Astrocyte of the spinal cord (primary cell): ENCODE results near the gene ECM1.

Experiments
- DNase-seq: peaks from one replicate; pipeline ENCODE4 v3.0.0; 2011; ENCODE audit warnings: low read depth, low spot score
- H3K4me3 ChIP-seq: 2 replicates; pipeline ENCODE4 v1.5.1; 2011; ENCODE audit warnings: low read depth, mild to moderate bottlenecking, low read length, moderate library complexity
- in situ Hi-C: cut with HindIII; loops from 2 replicates; pipeline ENCODE4 v1.10.0; 2017; ENCODE audit warnings: low sequenced_read_pairs
- TF ChIP-seq, protein P1 (sequence below): IDR thresholded peaks from 2 replicates; pipeline ENCODE4 v1.5.1; 2012; ENCODE audit warnings: low read depth, mild to moderate bottlenecking, low read length, inconsistent platforms

The ECM1 gene

GRCh38 chr1:150508982-150509381 is 1.1 kb downstream of the ECM1 start:
- DNase-seq = no peak
- TF ChIP-seq, protein P1, sequence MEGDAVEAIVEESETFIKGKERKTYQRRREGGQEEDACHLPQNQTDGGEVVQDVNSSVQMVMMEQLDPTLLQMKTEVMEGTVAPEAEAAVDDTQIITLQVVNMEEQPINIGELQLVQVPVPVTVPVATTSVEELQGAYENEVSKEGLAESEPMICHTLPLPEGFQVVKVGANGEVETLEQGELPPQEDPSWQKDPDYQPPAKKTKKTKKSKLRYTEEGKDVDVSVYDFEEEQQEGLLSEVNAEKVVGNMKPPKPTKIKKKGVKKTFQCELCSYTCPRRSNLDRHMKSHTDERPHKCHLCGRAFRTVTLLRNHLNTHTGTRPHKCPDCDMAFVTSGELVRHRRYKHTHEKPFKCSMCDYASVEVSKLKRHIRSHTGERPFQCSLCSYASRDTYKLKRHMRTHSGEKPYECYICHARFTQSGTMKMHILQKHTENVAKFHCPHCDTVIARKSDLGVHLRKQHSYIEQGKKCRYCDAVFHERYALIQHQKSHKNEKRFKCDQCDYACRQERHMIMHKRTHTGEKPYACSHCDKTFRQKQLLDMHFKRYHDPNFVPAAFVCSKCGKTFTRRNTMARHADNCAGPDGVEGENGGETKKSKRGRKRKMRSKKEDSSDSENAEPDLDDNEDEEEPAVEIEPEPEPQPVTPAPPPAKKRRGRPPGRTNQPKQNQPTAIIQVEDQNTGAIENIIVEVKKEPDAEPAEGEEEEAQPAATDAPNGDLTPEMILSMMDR = no peak
- in situ Hi-C loops = no loop called here
- no peak overlapping the region for H3K4me3 ChIP-seq

DNA sequence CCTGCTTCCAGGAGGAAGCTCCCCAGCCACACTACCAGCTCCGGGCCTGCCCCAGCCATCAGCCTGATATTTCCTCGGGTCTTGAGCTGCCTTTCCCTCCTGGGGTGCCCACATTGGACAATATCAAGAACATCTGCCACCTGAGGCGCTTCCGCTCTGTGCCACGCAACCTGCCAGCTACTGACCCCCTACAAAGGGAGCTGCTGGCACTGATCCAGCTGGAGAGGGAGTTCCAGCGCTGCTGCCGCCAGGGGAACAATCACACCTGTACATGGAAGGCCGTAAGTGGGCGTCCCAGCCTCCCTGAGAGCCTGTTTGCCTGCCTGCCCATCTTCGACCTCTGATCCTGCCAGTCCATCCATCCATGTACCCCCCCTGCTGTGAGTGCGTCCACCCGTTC is 3.6 kb downstream of the ECM1 start:
- TF ChIP-seq, protein P1 = no peak
- in situ Hi-C loops = no loop called here
- no peak for DNase-seq

GRCh38 chr1:150511985-150512660 is 4.2 kb downstream of the ECM1 start:
- in situ Hi-C loops = no loop called here
- DNase-seq = no peak

More for the DNA sequence above, 3.6 kb downstream of the ECM1 start:
- no peak overlapping the region for H3K4me3 ChIP-seq

DNA sequence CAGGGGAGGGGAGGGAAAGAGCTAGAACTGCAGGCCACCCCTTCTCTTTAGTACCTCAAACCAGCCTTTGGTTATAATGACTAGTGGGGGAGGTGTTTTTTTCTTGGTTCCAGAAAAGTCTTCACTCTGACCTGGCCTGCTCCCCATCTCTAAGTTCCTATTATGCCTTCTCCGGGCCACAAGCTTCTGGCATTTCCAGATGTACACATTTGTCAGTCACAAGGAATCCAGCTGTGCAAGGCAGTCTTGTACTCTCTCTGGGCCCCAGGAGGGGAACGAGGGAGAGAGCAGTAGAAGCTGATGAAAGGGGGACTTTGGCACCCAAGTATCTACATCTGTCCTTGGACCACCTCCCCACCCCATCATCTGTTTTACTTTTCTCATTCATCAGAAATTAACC is 4.9 kb downstream of the ECM1 start:
- in situ Hi-C loops = no loop called here
- H3K4me3 ChIP-seq = no peak overlapping the region
- TF ChIP-seq, protein P1 = no peak
- DNase-seq = no peak

More at GRCh38 chr1:150511985-150512660, 4.2 kb downstream of the ECM1 start:
- TF ChIP-seq, protein P1 = no peak
- no peak overlapping the region for H3K4me3 ChIP-seq

- in situ Hi-C loops = no loop called here
- H3K4me3 ChIP-seq = no peak overlapping the region
- TF ChIP-seq, protein P1 = no peak
- DNase-seq = no peak
These were observed 5.5 kb downstream of the ECM1 start for GRCh38 chr1:150513351-150513791.

DNA sequence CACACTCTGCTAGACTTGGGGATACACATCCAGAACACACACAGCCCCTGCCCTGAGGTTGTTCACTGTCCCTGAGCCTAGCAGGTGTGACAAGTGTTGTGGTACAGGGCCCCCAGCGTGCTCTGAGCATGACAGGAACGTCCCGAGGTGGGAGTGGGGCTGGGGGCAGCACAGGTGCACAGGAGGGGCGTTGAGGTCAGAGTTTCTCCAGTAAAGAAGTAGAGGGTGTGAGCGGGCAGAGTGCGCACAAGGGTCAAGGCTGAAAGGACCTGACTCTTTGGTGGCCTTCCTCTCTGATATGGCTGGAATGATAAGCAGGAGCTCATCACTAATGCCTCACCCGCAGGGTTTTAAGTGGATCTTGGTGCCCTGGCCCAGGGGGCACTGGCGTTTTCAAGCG is 6.4 kb downstream of the ECM1 start:
- TF ChIP-seq, protein P1 = no peak
- DNase-seq = no peak
- in situ Hi-C loops = no loop called here
- no peak overlapping the region for H3K4me3 ChIP-seq

DNA sequence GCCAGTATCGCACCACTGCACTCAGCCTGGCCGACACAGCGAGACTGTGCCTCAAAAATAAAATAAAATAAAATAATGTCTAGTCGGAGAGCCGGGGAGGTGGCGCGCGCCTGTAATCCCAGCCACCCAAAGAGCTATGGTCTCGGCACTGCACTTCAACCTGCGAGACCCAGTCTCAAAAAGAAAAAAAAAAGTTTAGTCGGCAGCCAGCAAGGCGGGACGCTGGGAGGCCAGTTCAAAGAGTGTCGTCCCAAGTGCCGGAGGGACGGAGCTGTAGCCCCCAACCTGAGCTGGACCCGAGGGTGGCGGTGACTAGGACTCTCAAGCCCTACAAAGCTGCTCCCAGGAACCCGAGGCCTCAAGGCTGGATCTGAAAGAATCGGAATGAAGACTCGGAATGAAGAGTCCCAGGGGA is 7.0 kb downstream of the ECM1 start:
- DNase-seq = no peak
- TF ChIP-seq, protein P1 = no peak
- peak overlapping the region; percentile 54 for H3K4me3 ChIP-seq
- in situ Hi-C loops = no loop called here
